ENCODE measurements around the gene ZBTB12.
"Not testable (repeated sequence)": the region's sequence is repeated elsewhere in the genome, so short reads cannot be mapped to it uniquely, and the experiment has no call there.

Gene ZBTB12

DNA sequence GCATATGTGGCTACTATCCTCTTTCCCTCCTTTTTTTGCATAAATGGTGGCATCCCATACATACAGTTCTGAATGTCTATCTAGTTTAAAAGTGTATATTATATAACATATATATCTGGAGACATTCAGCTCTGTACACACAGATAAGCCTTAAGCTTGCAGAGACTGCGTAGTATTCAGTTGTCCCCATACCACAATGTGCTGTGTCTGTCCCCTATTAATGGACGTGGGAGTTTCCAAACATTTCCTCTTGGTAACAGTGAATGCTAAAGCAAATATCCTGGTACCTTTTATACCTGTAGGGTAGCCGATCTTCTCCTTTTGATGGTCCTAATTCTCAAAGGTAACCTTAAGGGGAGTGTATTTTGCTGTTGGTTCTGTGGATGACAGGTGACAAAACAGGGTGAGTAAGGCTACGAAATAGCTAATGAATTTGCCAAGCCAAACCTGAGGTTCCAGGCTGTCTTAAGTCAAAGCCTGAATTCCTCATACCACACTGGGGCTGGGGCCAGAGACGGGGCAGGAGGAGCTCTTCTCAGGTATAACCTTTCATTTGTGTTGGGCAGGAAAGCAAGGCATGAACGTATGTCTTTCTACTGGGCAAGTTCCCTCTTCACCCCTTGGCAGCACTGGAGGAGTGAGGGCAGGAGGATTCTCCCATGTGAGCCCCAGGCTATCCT, 17.9 kb upstream of the ZBTB12 start:
- DNase-seq, result no peak

DNA sequence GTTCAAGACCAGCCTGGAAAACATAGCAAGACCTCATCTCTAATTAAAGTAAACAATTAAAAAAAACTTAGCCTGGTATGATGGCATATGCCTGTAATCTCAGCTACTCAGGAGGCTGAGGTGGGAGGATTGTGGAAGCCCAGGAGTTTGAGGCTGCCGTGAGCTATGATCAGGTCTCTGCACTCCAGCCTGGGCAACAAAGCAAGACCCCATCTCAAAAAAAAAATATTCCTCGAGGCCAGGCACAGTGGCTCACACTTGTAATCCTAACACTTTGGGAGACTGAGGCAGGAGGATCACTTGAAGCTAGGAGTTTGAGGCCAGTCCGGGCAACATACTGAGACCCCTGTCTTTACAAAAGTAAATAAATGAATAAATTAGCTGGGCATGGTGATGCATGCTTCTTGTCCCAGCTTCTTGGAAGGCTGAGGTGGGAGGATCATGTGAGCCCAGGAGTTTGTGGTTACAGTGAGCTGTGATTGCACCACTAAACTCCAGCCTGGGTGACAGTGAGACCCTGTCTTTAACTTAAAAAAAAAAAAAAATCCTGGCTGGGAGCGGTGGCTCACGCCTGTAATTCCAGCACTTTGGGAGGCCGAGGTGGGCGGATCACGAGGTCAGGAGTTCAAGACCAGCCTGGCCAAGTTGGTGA, 16.3 kb upstream of the ZBTB12 start:
- no peak for DNase-seq

DNA sequence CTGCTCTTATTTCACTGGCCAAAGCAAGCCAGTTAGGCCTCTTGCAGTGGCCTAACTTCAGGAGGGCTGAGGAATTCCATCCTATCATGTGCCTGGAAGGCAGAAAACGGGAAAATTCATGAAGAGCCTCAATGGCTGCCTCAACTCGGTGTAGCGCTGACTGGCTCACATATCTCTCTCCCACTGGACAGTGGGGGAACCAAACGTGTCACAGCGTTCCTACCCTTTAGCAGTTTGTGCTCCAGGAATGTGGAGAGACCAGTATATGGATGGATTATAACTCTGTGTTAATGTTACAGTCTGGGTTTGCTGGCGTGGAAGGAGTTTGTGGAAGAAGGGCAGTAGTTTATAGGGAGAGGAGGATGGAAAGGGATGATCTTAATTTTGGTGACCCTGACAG, 13.9 kb upstream of the ZBTB12 start:
- no peak for DNase-seq

DNA sequence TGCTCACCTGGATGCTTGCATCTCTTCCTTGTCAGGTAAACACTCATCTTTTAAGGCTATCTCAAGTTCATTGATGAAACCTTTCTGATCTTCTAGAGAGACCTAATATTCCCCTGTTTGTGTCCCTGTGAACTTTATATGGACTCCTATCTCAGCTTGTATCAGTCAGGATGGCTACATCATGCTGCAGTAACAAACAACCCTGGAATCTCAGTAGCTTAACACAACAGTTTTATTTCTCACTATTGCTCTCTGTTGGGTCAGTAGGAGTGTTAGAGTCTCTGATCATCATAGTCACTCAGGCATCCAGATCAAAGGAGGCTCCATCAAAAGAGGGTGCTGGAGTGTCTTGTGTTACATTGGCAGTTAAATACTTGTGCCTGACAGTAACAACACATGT, 13.5 kb upstream of the ZBTB12 start:
- DNase-seq, result no peak

DNA sequence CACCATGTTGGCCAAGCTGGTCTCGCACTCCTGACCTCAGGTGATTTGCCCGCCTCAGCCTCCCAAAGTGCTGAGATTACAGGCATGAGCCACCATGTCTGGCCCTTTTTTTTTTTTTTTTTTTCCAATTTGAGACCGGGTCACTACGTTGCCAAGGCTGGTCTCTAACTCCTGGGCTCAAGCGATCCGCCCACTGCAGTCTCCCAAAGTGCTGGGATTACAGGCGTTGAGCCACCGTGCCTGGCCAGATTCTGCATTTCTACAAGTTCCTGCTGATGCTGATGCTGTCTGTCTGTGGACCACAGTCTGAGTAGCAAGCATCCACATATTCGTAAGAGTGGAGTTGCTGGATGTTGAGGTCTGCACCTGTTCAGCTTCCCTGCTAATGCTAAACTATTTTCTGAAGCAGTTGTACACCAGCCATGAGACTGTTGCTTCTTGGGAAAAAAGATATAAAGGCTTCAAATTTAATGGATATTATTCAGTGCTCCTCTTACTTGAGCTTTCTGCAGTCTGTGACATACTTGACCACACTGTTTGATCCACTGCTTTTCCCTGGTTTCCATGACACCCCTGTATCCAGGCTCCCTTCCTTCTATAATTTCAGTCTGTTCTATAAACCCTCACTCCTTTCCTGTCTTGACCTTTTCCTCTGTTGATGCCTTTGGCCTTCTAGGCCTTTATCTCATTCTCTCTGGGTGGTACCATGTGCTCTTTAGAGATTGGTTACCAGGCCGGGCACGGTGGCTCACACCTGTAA, 10.1 kb upstream of the ZBTB12 start:
- DNase-seq, result no peak

DNA sequence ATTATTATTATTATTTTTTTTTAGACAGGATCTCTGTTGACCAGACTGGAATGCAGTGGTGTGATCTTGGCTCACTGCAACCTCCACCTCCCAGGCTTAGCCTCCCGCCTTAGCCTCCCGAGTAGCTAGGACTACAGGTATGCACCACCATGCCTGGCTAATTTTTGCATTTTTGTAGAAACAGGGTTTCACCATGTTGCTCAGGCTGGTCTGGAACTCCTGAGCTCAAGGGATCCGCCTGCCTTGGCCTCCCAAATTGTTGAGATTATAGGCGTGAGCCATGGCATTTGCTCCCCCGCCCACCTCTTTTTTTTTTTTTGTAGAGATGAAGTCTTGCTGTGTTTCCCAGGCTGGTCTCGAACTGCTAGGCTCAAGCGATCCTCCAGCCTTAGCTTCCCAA, 7.4 kb upstream of the ZBTB12 start:
- DNase-seq, result not testable (repeated sequence)

DNA sequence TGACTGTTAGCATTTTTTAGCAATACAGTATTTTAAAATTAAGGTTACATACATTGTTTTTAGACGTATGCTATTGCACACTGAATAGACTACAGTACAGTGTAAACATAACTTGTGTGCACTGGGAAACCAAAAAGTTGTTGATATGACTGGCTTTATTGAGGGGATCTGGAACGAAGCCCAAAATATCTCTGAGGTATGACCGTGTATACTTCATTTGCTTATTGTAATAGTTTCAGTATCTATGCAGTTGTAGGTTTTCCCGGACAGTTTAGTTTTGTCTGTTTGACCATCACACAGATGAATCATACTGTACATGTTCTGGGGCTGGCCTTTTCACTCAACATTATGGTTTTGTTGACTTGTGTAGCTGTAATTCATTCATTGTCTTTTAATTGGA, 6.9 kb upstream of the ZBTB12 start:
- DNase-seq, result no peak

DNA sequence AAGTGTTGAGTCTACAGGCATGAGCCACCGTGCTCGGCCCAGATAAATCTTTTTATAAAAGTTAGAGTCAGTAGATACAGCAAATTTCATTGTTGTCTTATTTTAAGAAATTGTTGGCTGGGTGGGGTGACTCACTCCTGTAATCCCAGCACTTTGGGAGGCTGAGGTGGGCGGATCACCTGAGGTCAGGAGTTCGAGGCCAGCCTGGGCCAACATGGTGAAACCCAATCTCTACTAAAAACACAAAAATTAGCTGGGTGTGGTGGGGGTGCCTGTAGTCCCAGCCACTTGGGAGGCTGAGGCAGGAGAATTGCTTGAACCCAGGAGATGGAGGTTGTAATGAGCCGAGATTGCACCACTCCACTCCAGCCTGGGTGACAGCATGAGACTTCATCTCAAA, 6.4 kb upstream of the ZBTB12 start:
- not testable (repeated sequence) for DNase-seq

DNA sequence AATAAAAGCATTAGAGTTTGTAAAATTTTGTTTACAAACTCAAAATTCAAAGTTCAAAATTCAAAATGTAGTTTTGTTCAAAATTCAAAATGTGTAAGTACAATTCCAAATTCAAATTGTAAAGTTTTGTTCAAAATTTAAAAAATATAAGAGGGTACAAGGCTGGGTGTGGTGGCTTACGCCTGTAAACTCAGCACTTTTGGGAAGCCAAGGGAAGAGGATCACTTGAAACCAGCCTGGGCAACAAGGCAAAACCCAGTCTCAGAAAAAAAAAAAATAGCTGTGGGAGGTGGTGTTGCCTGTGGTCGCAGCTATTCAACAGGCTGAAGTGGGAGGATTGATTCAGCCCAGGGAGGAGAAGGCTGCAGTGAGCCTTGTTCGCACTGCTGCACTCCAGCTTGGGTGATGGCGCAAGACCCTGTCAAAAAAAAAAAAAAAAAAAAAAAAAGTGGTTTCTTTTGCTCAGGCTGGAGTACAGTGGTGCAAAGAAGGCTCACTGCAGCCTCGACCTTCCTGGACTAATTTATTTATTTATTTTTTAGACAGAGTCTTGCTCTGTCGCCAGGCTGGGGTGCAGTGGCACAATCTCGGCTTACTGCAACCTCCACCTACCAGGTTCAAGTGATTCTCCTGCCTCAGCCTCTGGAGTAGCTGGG, 5.4 kb upstream of the ZBTB12 start:
- no peak for DNase-seq

DNA sequence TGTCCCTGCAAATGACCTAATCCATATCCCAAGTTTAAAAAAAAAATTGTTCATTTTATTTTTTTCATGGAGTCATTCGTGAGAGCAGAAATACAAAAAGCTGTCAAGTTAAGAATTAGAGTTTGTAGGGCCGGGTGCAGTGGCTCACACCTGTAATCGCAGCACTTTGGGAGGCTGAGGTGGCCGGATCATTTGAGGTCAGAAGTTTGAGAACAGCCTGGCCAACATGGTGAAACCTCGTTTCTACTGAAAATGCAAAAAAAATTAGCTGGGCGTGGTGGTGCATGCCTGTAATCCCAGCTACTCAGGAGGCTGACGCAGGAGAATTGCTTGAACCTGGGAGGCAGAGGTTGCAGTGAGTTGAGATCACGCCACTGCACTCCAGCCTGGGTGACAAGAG, 4.8 kb upstream of the ZBTB12 start:
- DNase-seq, result not testable (repeated sequence)

DNA sequence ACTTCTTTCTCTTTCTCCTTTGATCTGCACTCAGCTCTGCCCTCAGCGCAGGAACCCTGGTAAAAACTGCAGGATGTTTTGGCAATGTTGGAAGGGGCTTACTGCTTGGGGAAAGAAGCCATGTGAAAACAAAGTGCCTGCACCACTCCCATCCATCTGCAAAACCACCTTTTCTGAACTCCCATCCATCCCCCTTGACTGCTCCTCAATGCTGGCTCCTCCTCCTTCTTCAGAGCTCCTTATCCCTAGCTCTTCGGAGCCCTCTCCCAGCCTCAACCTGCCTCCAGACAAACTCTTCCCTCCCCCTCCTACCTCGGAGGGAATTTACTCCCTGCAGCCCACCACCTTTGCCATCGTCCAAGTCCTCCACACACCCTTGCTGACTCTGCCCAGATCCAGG, 4.2 kb upstream of the ZBTB12 start:
- no peak for DNase-seq

DNA sequence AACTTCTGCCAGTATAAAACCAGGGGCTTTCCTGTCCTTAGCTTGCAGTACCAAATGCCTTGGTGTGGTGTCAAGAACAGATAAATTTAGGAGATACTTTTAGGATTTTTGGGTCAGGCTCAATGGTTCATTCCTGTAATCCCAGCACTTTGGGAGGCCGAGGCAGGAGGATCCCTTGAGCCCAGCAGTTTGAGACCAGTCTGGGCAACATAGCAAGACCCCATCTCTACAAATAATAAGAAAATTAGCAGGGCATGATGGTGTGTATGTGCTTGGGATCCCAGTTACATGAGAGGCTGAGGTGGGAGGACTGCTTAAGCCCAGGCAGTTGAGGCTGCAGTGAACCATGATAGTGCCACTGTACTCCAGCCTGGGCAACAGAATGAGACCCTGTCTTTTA, 3.2 kb upstream of the ZBTB12 start:
- no peak for DNase-seq

DNA sequence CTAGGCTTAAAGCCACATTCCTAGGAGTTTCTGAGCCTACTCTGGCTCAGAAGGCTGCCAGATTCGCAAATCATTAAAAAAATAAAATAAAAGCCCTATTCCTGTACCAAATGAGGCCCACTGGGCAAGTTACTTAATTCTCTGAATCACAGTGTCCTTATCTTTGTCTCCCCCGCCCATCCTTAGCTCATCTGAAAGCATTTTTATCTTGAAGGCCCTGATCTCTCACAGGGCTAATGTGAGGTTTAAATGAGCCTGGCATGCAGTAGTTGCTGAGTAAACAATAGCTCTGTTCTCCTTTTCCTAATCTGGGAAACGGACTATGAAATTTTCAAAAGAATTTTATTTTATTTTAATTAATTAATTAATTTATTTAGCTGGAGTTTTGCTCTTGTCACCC, 2.1 kb upstream of the ZBTB12 start:
- DNase-seq, result no peak

DNA sequence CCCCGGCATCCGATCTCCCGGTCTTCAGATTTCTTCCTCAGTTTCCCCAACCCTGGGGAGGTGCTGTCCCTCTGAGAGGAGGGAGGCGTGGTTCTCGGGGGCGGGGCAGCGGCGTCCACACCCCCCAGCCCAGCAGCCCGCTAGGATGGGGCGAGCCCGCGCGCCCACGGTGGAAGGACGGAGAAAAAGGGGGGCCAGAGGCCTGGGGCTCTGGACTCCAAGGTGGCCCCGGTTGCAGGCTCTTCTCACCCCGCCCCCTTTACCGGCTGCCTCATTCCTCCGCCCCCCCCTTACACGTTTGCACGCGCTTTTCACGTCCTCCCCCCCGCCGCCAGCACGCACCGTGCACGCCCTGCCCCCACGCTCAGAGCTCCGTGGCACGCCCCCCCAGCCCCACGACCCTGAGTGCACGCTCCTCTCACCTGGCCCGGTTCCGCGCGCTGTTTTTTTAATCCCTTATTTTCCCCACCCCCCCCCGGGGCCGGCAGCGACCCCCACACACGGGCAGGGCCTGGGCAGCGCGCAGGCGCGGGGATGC, 402 bp downstream of the ZBTB12 start:
- no peak for DNase-seq

DNA sequence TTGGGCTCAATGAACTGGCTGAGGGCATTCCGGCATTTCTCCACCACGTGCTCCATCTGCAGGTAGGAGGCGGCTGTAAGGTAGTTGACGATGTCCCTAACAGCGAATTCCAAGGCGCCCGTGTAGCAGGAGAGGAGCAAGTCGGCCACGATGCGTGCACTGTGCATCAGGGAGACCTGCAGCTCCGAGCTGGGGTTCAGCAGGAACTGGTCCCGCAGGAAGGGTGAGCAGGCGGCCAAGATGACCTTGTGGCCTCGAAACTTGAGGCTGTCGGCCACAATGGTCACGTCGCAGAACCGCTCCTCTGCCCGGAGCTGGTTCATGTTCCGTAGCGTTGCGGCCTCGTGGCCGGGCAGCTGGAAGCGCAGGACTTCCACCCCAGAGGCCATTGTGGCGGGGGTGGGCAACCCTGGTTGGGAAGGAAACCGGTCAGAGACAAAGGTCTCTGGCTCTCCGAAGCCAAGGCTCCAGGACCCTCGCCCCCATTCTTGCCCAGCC, 920 bp downstream of the ZBTB12 start:
- no peak for DNase-seq

DNA sequence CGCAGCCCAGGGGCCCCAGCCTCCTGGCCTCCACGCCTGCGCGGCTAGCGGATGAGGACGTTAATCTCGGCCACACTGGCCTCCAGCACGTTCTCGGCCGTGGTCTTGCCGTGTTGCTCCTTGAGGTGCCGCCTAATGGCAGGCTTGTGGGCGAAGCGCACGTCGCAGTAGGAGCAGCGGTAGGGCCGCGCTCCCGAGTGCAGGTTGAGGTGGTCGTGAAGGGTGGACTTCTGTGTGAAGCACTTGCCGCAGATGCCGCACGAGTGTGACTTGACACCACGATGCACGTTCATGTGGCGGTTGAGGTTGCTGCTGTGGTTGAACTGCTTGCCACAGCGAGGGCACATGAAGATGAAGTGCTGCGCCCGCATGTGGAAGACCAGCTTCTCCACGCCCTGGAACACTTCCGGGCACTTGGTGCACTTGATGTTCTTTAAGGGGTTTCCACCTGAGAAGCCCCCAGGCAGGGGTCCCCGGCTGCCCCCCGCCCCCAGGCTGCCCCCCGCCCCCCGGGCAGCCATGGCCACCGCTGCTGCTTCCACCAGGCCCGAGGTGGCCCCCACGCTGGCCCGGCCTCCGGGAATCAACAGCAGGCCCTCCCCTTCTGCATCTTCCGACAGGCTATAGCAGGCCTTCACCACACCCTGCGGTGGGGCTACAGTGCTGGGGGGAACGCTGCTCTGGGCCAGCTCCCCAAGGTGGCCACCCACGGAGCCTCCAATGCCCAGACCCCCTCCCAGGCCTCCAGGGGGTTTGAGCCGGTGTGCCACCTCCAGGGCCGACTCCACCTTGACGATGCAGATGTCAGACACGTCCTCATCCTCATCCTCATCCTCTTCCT, 1.8 kb downstream of the ZBTB12 start:
- no peak for DNase-seq

DNA sequence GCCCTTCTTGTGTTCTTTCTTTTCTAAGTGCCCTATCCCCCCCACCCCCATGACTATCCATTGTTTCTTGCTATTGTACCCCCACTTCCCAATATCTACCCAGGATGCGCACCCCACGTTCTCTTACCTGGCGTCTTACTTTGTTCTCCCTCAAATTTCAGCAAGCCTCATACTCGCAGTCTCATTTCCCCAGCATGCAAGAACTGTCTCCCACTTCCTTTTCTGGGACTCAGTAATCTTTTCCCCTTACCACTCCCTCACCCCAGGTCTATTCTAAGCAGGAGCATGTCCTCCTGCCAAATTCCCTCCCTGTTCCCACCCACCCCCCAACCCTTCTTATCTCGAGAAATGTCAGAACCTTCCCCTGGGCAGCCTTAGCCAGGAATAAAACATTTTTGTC, 2.7 kb downstream of the ZBTB12 start:
- no peak for DNase-seq

DNA sequence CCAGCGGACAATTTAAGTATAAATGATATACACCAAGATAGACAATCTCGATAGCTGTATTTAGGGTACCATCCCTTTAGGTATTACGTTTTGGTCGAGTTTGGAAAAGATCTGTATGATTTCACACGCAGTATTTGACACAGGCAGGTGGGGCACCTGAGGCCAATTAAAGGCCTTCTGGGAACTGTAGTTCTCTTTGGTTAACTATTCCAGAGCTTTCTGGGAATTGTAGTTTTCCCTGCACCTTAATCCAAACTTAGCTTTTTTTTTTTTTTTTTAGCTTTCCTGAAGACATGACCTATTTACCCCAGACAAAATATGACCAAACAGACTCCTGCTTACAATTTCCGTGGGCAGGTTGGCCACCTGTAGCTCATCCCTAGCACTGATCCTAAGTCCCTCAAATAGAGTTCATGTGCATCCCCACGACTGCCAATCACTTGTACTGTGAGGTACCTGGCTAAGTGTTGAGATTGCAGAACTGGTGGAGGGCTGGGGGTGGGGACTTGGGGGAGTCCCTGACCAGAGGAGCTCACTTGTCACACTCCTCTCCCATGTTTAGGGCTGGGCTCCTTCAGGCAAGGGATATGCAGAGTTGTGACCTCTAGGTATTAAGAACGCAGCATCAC, 3.4 kb downstream of the ZBTB12 start:
- peak in 1 of 2 experiments; percentile 80 for DNase-seq

DNA sequence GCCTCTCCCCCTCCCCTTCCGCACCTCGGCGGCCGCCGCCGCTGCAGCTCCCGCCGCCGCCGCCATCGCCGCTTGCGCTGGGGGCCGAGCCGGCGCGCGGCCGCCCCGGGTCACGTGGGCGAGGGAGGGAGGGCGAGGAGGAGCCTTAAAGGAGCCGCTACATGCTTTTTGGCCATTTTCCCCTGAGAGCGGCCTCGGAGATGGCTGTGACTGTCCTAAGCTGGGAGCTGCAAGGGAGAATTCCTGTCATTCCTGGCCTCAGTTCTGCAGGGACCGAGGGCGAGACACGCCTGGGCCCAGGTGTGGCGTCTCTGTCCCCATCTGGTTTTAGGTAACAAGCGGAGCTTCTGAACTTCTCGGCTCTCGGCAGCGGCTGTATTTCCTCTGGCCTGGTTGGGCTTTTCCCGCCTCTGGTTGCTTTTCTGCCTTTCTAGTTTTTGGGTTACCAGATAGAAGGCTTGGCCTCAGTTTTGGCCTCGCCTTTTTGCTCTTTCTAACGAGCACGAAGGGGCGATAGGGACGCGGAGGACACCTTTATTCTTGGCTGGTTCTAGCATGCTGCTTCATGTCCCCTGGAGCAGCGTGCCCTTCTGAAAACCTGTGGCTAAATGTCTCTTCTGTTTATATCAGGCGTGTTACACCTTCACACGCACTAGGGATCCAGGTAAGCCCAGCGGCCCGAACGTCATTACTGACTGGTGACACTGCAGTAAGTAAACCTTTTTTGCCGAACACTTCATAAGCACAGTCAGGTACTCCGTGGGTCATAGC, 4.1 kb downstream of the ZBTB12 start, which contains the start of gene EHMT2:
EHMT2 (minus strand) TSS at position 87 of the 771 bp plus-strand sequence; CDS start at position 66, 21 bp downstream.
- peak in 1 of 2 experiments; percentile 64 for DNase-seq

DNA sequence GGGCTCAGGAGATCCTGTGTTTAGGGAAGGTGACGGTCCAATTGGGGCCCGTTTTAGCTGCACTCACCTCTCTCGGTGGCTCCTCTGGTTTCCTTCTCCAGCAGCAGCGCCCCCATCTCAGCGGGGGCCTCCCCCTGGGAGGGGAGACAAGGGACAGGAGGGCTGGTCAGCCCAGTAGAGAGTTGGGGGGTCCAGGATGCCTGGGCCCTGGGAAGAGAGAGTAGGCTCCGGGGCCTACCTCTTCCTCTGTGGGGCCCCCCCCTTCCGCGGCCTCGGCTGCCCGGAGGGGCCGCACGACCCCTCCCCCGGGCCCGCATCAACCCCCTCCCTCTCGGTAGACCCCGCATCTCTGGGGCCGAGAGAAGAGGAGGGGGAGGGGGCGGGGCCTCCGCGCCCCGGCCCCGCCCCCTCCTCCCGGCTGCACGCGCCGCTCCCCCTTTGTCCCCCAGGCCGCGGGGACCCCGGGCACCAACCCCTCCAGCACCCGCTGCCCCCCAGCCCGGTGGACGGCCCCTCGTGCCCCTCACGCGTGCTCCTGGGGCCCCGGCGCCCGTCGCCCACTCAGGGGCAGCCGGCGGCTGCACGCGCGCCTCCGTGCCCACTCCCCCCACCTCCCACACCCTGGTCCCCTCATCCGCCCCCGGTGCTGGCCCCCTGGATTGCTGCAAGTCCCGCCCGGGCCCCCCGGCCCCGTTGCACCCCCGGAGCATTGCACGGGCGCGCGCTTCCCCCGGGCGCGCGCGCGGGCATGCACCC, 4.9 kb downstream of the ZBTB12 start:
- DNase-seq, result no peak

All from cerebellar nuclear complex (tissue), 1 donor.